Uterus (tissue), 4 donors: ENCODE results near the gene RIT2. TPM values are rescaled to one million over a fixed set of nuclear protein-coding genes. Genes with fewer than 3 reads are reported as not detected.

Source experiments
- DNase-seq, 2 donors: peaks; one replicate each; pipeline ENCODE4 v3.0.0-alpha.2; 2019 to 2020
- H3K27ac ChIP-seq, 2 donors: fragments of 200-600 bp; sonication (generic); 1 replicate in 1 of 2; 2 replicates in 1 of 2; pipeline ENCODE4 v1.5.1; 2016 to 2018
- H3K27me3 ChIP-seq, 2 donors: fragments of 200-600 bp; sonication (generic); one replicate each; pipeline ENCODE4 v1.5.1; 2018 to 2019; ENCODE audit warnings: control low read depth in 1 of 2
- H3K36me3 ChIP-seq, 2 donors: fragments of 200-600 bp; sonication (generic); one replicate each; pipeline ENCODE4 v1.5.1; 2019; ENCODE audit warnings: control low read depth in 1 of 2
- H3K4me1 ChIP-seq, 2 donors: fragments of 200-600 bp; sonication (generic); one replicate each; pipeline ENCODE4 v1.5.1; 2018 to 2019; ENCODE audit warnings: control low read depth in 1 of 2
- H3K4me3 ChIP-seq, 2 donors: fragments of 200-600 bp; sonication (generic); 1 replicate in 1 of 2; 2 replicates in 1 of 2; pipeline ENCODE4 v1.5.1; 2018 to 2019; ENCODE audit warnings: mild to moderate bottlenecking in 1 of 2
- H3K9me3 ChIP-seq, 2 donors: fragments of 200-600 bp; sonication (generic); one replicate each; pipeline ENCODE4 v1.5.1; 2019; ENCODE audit warnings: control low read depth in 1 of 2
- CTCF ChIP-seq, 4 experiments: fragments of 200-600 bp in 2 of 4; fragments of 450-650 bp in 2 of 4; sonication (generic) in 2 of 4; IDR thresholded peaks; one replicate each; pipeline ENCODE4 v1.5.1; 2016 to 2019; ENCODE audit warnings: antibody characterized with exemption in 4 of 4, mild to moderate bottlenecking in 2 of 4, moderate library complexity in 1 of 4
- POLR2A ChIP-seq, 2 donors: fragments of 450-650 bp; IDR thresholded peaks; one replicate each; pipeline ENCODE4 v1.6.1; 2016; ENCODE audit warnings: antibody characterized with exemption in 2 of 2, mild to moderate bottlenecking in 1 of 2, moderate library complexity in 1 of 2
- intact Hi-C: fragments of 100-400 bp; cut with DNase I; formaldehyde crosslinking; loops from one replicate; pipeline ENCODE4 v1.15.1; 2023; ENCODE audit warnings: low total_unique reads
- total RNA-seq, 4 donors: library from RNA; depleted of rRNA in 3 of 4; stranded (reverse); fragments of >200 nt in 3 of 4; gene quantifications; one replicate each; pipeline versions ENCODE4 v1.1.0 to v1.2.4, GENCODE V29; 2014 to 2023
- donor health status: DM: yes; HTN: yes; CAD: no.

RIT2 gene
- total RNA-seq, 4 donors from 2014 or later: not detected

GRCh38 chr18:42792731-42793130, 322.8 kb downstream of the RIT2 start:
- Histone ChIP-seq H3K36me3 (no peaks in the 10 kb centered on the region), H3K27ac (no peak overlapping the region), H3K4me3 (no peak overlapping the region), H3K9me3 (no peaks in the 10 kb centered on the region), H3K27me3 (no peaks in the 10 kb centered on the region), H3K4me1 (no peaks in the 10 kb centered on the region)
- TF ChIP-seq POLR2A (IDR thresholded peaks at IDR 0.05) (no peak), CTCF (IDR thresholded peaks at IDR 0.05) (no peak)
- DNase-seq: no peak
- intact Hi-C loops: no loop called here

GRCh38 chr18:42784632-42785031, 330.9 kb downstream of the RIT2 start:
- no peaks in the 10 kb centered on the region for H3K36me3 ChIP-seq
- DNase-seq: no peak
- TF ChIP-seq CTCF (IDR thresholded peaks at IDR 0.05) (no peak), POLR2A (IDR thresholded peaks at IDR 0.05) (no peak)
- no peak overlapping the region for H3K27ac ChIP-seq
- H3K27me3 ChIP-seq: no peaks in the 10 kb centered on the region
- no peaks in the 10 kb centered on the region for H3K4me1 ChIP-seq
- no peaks in the 10 kb centered on the region for H3K9me3 ChIP-seq
- H3K4me3 ChIP-seq: no peak overlapping the region
- intact Hi-C loops: no loop called here

GRCh38 chr18:42782929-42783328, 332.6 kb downstream of the RIT2 start:
- Histone ChIP-seq H3K9me3 (no peaks in the 10 kb centered on the region), H3K27me3 (no peaks in the 10 kb centered on the region), H3K36me3 (no peaks in the 10 kb centered on the region), H3K27ac (no peak overlapping the region), H3K4me3 (no peak overlapping the region), H3K4me1 (no peaks in the 10 kb centered on the region)
- no peak for DNase-seq
- intact Hi-C loops: no loop called here
- TF ChIP-seq POLR2A (IDR thresholded peaks at IDR 0.05) (no peak), CTCF (IDR thresholded peaks at IDR 0.05) (no peak)

GRCh38 chr18:42781298-42781815, 334.1 kb downstream of the RIT2 start:
- intact Hi-C loops: no loop called here
- no peak for DNase-seq
- no peak overlapping the region for H3K4me3 ChIP-seq
- H3K27me3 ChIP-seq: no peaks in the 10 kb centered on the region
- H3K27ac ChIP-seq: no peak overlapping the region
- no peaks in the 10 kb centered on the region for H3K36me3 ChIP-seq
- no peaks in the 10 kb centered on the region for H3K9me3 ChIP-seq
- TF ChIP-seq CTCF (IDR thresholded peaks at IDR 0.05) (no peak), POLR2A (IDR thresholded peaks at IDR 0.05) (no peak)
- H3K4me1 ChIP-seq: no peaks in the 10 kb centered on the region

- no peak for DNase-seq
- H3K27me3 ChIP-seq: no peaks in the 10 kb centered on the region
- intact Hi-C loops: no loop called here
- H3K36me3 ChIP-seq: no peaks in the 10 kb centered on the region
- no peak overlapping the region for H3K4me3 ChIP-seq
- H3K9me3 ChIP-seq: no peaks in the 10 kb centered on the region
- H3K4me1 ChIP-seq: no peaks in the 10 kb centered on the region
- no peak for TF ChIP-seq POLR2A (IDR thresholded peaks at IDR 0.05)
- H3K27ac ChIP-seq: no peak overlapping the region
Measured at GRCh38 chr18:42780171-42780570, 335.3 kb downstream of the RIT2 start.
